T-helper 1 cell (primary cell): Measurements from ENCODE around the gene PSMF1.
A peak's percentile ranks its signal among the peaks of the same experiment; 100 is the strongest.

Source experiments
- DNase-seq, 5 donors: peaks; one replicate each; pipeline ENCODE4 v3.0.0-alpha.2; 2012 to 2020

The PSMF1 gene

DNA sequence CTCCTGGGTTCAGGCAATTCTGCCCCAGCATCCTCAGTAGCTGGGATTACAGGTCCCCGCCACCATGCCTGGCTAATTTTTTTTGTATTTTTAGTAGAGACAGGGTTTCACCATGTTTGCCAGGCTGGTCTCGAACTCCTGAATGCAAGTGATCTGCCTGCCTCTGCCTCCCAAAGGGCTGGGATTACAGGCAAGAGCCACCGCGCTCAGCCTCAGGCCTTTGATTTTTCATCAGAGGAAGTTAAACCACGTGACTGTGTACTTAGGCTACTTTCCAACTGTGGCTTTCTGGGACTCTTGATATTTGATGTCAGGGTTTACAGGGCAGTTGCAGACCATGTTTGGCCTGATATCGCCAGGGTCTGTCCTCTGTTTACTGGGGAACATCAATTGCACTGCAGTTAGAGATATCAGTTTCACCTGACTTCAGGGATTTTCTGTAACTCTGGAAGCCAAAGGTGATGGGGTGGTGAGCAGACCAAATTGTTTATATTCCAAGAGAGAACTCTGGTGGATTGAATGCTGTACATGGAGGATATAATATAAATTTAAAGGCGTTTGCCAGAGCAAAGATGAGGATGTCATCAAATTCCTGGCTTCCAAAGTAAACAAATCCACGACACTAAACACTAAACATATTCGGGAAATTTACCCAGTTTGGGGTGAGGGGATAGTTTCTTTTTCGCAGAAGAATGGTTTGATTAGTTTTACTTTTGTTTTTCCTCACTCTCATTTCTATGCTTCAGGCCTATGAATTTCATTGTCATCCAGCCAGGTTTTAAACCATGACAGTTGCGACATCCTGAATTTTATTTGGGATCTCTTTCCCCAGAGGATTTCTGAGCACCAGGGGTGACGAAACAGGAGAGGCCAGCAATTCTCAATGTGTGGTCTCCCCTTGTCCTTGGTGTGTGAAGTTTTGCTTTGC, 4.2 kb downstream of the PSMF1 start:
- DNase-seq: peak in 1 of 5 donors; percentile 26

DNA sequence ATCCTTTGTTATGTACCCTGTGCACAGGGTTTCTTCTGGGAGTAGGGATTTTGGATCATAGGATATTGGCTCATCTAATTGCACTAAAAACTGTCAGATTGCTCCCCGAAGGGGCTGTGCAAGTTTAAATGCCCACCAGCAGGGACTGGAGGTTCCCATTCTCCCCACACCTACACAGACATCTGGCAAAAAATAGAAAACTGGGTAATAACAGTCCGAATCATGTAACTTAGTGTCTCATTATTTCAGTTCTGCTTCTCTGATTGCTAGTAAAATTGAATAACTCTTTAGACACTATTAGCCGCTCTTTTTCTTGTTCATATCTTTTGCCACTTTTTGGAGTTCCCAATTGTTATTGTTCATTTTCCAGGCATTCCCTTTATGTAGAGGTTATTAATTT, 5.3 kb downstream of the PSMF1 start:
- DNase-seq: no peak

DNA sequence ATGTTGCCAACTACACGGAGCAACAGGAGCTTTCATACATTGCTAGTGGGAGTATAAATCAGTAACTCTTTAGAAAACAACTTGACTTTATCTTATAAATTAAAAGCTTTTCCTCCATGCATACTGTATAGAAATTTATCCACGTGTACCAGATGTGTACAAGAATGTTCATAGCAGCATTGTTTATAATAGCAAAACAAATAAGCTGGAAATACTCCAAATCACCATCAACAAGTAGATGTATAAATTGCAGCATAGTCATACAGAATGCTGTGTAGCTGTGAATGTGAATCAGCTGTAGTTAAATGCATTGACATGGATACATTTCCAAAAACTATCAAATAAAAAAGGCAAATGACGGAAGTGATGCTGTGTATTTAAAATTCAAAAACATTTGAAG, 6.0 kb downstream of the PSMF1 start:
- no peak for DNase-seq

DNA sequence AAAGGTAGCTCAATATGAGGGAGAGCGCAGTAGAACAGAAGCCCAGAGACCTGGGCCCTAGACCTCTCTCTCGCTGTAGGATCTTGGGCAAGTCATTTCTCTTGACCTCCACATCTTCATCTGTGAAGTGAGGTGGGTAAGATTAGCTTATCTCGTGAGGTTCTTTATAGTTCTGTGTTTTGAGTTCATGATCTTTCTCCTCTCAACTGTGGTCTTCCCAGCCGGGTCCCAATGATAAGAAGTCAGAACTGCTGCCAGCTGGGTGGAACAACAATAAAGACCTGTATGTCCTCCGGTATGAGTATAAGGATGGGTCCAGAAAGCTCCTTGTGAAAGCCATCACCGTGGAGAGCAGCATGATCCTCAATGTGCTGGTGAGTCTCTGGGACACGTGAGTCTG, 6.9 kb downstream of the PSMF1 start:
- DNase-seq: no peak

DNA sequence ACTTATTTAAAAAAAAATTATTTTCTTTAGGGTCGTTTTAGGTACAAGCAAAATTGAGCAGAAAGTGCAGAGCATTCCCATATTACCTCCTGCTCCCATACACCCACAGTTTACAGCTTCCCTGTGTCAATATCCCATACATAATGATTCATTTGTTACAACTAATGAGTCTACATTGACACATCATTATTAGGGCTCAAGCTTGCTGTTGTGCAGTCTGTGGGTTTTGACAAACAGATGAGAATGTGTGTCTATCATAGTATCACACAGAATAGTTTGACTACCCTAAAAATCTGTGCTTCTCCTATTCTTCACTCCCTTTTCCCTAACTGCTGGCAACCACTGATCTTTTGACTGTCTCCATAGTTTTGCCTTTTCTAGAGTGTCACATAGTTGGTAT, 9.4 kb downstream of the PSMF1 start:
- no peak for DNase-seq

DNA sequence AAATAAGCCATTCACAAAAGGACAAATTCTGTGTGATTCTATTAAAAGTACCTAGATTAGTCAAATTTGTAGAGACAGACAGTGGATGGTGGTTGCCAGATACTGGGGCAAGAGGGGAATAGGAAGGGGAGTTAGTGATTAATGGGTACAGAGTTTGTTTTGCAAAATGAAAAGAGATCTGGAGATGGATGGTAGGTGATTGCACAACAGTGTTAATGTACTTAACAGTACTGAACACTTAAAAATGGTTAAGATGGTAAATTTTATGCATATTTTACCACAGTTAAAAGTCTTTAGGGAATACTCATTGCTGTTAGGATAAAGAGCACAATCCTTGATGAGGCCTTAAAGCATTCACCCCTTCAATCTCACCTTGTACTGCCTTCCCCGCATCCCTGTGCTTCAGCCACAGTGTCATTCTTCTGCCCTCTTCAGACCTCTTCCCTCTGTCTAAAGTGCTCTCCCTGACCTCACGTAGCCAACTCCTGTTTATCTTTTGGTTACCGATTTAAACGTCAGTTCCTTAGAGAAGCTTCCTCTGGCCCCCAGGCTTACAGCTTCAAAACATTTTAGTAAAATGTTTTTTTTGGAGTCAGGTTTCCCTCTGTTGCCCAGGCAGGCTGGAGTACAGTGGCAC, 11.8 kb downstream of the PSMF1 start:
- DNase-seq: no peak

DNA sequence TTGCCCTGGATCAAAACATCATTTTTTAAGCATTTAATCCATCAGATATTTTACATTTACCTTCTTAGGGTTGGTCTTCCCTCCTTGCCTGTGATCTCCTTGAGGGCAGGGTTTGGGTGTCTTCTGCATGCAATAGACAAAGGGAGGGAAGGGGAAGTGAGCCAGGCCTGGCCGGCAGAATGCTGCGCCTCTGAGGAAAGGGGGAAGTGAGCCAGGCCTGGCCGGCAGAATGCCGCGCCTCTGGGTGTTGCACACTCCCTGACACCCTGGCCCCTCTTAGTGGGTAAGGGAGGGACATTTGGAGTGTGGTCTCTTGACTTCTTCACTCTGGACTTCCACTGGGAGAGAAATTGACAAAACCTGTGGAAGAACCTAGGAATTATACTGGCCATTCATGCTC, 12.4 kb downstream of the PSMF1 start:
- no peak for DNase-seq

DNA sequence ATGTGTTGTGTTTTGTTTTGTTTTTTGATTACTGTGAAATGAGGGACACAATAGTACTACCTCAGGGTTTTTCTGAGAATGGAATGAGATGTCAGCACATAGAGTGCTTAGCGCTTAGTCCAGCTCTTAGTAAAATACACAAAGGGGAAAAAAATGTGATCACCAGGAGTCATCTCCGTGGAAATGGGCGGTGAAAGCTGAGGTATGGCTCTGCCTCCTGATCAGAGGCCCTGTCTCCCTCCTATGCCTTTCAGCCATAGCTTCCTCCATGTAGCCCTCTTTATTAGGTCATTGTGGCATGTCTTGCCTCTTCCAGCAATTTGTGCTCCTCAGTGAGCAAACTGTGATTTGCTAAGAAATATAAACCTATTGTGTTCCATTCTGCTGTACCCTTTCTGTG, 13.0 kb downstream of the PSMF1 start:
- no peak for DNase-seq

DNA sequence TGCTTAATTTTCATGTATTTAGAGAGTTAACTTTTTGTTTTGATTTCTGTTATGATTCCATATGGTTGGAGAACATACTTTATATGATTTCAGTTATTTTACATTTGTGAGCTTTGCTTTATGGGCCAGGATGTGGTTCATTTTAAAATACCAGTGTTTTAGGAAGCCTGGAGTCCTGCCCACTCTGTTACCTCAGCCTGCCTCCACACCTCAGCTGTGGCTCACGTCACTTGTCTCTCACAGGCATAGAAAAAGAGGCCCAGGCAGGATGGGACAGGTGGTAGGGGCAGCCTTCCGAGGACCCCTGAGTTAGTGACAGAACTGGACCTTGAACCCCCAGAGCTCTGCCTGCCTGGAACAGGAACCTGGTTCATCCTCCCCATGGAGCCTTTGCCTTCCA, 16.0 kb downstream of the PSMF1 start:
- no peak for DNase-seq

DNA sequence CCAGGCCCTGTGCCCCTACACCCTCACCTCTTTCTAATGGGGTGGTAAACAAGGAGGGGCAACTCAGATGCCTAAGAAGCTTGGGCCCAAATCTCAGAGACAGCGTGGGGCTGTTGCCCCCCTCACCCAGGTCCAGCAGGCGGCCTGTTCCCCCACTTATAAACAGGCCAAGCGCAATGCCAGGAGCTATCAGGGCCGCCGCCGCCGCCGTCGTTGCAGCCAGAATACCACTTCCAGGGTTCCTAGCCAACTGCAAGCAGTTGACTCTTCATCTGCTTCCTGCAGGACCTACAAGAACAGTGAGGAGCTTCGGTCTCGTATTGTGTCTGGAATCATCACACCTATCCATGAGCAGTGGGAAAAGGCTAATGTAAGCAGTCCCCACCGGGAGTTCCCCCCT, 16.4 kb downstream of the PSMF1 start:
- DNase-seq: no peak

DNA sequence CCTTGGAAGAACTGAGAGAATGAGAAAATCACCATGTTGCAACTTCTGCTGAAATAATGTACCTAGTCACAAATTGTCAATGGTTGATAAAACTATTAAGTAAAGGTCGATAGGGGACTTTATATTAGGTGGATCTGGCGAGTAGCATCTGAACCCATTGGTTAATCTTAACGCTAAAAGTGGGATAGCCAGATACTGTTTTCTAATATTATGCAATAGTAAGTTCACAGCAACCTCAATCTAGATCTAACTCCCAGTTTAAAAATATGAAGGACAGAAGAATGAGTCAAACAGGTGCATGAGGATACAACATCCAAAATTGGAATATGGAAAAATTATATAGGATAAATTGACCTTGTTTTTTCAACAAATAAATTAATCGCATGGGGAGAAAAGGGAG, 18.8 kb downstream of the PSMF1 start:
- DNase-seq: no peak

DNA sequence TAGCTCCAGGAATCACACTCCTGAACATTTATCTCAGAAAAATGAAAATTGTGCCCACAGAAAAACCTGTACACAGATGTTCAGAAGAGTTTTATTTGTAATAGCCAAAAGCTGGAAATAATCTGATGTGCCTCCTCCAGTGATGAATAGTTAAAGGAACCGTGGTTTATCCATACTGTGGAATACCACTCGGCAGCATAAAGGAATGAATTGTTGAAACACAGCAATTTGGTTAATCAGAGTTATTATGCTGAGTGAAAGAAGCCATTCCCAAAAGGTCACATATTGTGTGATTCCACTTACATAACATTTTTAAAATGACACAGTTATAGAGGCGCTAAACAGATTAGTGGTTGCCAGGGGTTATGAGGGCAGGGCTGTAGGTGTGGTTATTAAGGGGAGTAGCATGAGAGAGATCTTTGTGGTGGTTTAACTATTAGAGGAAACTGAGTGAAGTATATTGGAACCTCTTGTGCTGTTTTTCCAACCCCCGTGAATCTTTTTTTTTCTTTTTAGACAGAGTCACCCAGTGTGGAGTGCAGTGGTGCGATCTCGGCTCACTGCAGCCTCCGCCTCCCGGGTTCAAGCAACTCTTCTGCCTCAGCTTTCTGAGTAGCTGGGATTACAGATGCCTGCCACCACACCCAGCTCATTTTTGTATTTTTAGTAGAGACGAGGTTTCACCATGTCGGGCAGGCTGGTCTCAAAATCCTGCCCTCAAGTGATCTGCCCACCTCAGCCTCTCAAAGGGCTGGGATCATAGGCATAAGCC, 26.2 kb downstream of the PSMF1 start:
- DNase-seq: no peak

DNA sequence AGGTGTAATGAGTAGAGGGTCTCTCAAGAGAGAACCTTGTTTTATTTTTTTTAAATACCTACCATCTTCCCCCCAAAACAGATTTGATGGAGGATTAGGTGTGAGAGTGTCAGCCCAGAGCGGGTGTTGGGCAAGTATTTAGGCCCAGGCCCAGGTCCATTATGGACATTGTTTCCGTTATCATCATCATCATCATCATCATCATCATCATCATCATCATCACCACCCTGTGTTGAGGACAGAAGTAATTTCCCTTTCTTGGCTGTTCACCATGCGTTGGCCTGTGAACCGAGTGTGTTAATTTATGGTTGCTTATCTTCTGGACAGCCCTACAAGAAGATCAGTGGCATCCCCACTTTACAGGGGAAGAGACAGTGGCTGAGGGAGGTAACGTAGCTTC, 28.6 kb downstream of the PSMF1 start:
- no peak for DNase-seq

DNA sequence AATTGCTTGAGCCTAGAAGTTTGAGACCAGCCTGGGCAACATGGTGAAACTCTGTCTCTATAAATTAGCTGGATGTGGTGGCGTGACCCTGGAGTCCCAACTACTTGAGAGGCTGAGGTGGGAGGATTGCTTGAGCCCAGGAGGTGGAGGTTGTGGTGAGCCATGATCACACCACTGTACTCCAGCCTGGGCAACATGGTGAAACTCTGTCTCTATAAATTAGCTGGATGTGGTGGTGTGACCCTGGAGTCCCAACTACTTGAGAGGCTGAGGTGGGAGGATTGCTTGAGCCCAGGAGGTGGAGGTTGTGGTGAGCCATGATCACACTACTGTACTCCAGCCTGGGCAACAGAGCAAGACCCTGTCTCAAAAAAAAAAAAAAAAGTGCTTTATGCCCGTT, 31.4 kb downstream of the PSMF1 start:
- peak in 1 of 5 donors; percentile 13 for DNase-seq

DNA sequence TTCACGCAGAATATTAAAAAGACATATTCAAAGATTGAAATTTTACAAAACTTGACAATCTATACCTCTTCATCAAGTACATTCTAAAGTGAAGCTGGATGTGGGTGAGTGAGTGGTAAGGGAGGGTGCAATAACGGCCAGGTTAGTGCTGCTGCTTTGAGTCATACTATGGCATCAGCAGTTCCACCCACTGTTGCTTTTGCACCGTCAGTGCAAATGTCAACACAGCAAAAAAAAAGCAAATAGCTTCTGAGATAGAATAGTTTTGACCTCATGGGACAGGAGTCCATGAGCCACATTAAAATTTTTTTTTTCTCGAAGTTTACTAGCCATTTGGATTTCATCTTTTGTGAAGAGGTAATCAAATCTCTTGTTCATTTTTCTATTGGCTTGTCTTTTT, 31.8 kb downstream of the PSMF1 start:
- DNase-seq: peak in 1 of 5 donors; percentile 73

DNA sequence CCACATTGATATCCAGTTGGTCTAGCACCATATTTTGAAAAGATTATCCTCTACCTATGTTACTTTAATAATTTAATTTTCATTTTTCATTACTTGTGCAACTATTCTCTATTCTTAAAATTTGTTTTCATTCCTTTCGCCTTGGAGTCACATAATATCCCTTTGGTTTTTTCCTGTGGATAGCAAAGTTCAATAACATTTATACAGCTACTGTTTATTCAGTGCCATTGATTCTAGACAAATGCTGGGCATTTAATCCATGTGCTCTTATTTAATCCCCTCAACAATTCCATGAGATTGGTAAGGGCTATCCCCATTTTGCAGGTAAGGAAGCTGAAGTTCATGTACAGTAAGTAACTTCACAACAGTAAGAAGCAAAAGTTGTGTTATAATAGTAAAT, 32.6 kb downstream of the PSMF1 start:
- DNase-seq: no peak

DNA sequence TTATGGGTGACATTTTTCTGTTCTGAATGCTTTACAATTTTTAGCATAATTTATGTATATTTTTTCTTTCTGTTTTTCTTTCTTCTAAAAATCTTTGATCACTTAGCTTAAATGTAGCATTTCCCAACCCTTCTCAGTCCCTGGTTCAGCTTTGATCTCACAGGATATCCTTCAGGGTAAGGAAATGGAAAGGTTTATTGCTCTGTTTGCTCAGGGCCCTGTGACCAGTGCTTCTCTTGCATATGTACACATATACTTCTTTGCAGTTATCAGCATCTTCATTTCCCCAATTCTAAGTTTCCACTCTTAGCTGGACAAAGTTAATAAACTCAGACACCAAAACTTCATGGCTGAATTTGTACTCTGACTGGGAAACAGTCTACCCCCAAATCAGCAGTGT, 35.8 kb downstream of the PSMF1 start:
- DNase-seq: no peak

DNA sequence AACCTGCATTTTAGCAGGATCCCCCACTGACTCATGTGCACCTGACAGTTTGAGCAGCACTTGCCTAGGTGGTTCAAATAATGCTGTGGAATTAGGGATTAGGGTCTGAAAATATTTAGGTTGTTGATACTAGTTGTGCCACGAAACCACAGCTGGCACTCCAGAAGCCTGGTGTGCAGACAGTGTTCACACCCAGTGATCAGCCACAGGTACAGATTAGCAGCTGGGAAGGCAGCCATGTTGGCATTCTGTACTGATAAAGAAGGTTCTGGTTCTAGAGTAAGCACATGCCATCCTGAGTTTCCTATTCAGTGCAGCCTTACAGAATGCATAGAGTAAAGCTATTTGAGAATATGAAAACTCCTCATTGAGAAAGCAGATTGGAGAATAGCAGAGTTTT, 36.3 kb downstream of the PSMF1 start:
- no peak for DNase-seq

DNA sequence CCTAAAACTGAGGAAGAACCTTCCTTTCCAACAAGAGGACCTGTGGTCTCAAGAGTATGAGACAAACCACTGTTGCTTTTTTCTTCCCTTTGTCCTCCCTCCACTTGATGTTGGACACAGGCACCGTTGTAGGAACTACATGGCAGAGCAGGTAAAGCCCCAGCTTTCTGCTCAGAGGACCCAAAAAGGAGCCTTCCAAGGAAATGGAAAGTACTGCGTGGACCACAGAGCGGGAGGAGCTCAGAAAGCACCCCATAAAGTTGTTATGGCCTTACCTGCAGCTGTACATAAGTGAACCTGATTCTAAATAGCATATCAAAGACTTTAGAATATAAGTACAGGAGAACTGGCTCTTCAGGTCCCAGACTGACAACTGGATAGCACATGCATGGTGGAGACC, 36.9 kb downstream of the PSMF1 start:
- no peak for DNase-seq

DNA sequence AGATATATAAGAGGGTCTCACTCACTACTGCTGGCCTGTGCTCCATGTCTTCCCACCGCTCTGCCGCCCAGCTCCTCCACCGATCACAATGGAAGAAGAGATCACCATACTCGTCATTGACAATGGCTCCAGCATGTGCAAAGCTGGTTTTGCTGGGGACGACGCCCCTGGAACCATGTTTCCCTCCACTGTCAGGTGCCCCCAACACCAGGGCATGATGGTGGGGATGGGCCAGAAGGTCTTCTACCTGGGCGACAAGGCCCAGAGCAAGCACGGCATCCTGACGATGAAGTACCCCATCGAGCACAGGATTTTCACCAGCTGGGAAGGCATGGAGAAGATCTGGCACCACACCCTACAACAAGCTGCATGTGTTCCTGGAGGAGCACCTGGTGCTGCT, 42.1 kb downstream of the PSMF1 start:
- DNase-seq: no peak

DNA sequence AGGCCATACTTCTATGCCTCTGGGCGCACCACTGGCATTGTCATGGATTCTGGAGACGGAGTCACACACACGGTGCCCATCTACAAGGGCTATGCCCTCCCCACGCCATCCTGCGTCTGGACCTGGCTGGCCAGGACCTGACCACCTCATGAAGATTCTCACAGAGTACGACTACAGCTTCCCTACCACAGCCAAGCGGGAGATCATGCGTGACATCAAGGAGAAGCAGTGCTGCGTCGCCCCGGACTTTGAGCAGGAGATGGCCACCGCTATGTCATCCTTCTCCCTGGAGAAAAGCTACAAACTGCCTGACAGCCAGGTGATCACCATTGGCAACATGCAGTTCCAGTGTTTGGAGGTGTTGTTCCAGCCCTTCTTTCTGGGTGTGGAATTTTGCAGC, 42.6 kb downstream of the PSMF1 start:
- no peak for DNase-seq

DNA sequence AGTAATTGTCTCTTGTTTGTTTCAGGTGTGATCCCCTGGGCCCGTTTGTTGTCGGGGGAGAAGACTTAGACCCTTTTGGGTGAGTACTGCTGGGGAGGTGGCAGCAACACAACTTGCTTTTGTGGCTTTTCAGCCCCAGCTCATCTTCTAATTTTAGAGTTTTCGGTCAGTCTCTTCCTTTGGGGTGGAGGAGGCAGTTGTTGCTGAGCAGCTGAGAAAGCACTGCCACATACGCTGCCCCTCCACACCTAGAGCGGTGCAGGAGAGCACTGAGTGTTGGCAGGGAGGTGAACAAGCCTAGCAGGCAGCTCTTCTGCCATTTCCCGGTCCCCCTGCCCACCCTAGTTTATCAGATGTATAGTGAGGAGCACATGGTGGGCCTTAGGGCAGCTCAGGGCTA, 44.7 kb downstream of the PSMF1 start:
- DNase-seq: no peak

DNA sequence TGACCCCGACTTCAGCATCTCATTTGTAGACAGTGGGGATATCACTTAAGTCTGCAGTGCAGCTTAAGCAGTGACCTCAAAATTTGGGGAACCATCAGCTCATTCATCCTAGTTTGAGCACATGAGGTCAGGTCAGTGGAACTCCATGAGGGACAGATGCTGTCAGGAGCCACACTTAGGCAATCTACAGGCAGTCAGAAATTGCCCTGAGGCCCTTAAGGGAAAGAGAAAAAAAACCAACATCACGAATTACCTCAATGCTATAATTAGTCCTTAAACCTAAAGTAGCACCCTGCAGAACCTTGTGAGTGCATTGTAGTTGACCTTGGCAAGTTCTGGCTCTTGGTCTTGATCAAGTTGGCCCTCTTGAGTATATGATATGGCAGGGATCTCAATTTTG, 45.3 kb downstream of the PSMF1 start:
- no peak for DNase-seq

DNA sequence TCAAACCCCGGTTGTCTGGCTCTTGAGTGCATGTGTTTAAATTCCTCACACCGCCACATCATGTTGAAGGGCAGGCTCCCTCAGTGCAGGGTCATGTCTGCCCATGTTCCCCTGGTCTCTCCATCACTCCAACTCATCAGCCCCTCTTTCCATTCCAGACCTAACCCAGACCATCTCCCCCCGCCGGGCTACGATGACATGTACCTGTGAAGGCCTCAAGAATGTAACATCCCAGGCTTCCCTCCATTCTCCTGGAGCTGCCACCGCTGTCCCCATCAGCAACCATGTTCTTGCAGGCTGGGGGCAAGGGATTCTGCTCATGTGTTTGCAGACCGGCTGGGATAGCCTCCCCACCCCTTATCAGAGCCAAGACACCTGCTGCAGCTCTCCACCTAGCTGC, 46.5 kb downstream of the PSMF1 start:
- DNase-seq: no peak
